HG02973 (cell line): ENCODE data around the gene LYRM1.
A peak's percentile ranks its signal among the peaks of the same experiment; 100 is the strongest.
"Not testable (repeated sequence)": the region's sequence is repeated elsewhere in the genome, so short reads cannot be mapped to it uniquely, and the experiment has no call there.

Source experiments
- ATAC-seq: cut with Tn5 transposase; IDR thresholded peaks from one replicate; pipeline ENCODE4 v1.9.1; 2021; ENCODE audit warnings: moderate library complexity; ENCODE audit not compliant: unreplicated experiment

The LYRM1 gene, protein sequence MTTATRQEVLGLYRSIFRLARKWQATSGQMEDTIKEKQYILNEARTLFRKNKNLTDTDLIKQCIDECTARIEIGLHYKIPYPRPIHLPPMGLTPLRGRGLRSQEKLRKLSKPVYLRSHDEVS

DNA sequence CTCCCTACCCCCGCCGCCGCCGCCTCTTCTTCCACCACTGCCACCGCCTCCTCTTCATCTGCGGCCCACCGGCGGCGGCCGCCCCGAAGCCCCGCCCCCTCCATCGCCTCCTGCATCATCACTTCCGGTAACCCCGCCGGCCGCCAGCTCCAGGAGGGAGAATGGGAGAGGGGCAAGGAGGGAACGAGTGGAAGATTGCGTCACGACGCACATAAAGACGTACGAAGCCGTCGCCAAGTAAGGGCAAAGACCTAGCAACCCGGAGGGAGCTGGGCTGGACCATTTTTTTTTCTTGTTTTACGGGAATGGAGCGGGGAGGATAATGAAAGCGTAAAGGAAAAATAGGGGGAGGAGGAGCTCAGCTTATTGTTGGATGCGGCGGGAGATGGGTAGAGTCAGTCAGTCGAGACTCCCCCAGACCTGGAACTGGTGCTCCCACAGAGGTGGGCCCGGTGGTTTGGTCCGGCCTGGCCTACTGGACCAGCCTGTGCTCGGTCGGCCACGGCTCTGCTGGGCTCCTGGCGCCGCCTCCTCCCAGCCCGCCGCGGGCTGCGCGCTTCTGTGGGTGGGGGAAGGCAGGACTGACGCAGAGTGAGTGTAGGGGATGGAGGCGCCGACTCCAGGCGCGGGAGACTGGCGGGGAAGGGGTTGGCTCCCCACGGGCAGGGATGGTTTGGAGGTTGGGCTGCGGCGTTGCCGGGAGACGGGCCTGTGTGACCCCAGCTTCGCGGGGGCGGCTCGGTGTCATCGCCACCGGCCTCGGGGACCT is at the start of gene LYRM1, which contains the start of gene DCUN1D3:
Gene LYRM1 (plus strand): TSS at position 473 of the 769 bp plus-strand sequence. CDS start 14,785 bp downstream, outside the sequence.
Gene DCUN1D3 (minus strand): TSS at position 60 of the 769 bp plus-strand sequence. CDS start 37,820 bp downstream, outside the sequence.
- peak; percentile 62 for ATAC-seq

DNA sequence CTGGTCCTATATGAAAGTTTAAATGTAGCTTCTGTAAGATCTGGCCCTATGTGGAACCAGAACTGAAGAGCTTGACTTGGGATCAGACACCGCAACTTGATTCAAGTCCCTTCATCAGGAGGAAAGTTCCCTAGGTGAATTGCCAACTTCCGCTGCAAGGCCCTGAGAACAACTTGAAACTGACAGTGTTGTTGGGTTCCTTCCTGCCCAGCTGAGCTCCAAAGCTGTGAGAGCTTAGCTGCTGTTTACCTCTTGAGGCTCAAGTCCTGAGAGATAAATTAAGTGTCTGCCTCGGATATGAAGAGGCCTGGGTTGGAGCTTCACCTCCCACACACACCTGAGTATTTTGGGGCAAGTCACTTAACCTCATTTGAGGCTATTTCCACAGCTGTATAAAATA is 49.6 kb upstream of the LYRM1 start:
- ATAC-seq, result no peak

DNA sequence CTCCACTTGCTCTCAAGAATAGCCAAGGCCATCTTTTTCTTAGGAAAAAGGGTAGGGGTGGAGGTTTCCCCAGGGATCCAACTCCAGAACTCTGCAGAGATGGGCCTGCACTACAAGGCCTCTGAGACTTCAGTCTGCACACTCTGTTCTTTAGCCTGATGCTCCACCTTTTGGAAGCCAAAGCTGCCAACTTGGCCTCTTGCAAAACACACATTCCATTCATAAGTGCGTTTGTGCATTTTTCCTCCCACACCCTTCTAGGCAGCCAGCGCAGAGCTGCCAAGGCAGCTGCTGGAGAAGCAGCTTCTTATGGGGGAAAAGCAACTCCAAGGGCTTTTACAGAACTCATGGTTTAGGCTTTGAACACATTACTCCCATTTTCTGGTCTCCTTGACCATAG is 49.0 kb upstream of the LYRM1 start:
- no peak for ATAC-seq

DNA sequence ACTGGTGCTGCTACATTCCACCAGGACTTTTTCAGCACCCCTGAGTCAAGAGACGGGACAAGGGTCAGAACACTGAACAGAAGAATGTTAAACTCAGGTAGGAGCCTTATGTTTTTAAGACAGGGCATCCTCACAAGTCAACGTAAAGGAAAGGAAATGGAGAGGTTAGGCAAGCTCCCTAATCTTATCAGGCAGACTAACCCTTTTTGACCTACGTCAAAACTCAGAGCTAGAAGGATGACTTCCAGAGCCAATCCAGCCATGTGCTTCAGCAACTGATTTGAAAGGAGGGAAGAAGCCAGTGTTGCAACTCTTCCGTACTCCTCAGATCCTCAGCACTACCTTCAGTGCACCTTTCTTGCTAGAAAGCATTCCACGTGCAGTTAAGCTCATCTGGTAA is 47.4 kb upstream of the LYRM1 start:
- no peak for ATAC-seq

DNA sequence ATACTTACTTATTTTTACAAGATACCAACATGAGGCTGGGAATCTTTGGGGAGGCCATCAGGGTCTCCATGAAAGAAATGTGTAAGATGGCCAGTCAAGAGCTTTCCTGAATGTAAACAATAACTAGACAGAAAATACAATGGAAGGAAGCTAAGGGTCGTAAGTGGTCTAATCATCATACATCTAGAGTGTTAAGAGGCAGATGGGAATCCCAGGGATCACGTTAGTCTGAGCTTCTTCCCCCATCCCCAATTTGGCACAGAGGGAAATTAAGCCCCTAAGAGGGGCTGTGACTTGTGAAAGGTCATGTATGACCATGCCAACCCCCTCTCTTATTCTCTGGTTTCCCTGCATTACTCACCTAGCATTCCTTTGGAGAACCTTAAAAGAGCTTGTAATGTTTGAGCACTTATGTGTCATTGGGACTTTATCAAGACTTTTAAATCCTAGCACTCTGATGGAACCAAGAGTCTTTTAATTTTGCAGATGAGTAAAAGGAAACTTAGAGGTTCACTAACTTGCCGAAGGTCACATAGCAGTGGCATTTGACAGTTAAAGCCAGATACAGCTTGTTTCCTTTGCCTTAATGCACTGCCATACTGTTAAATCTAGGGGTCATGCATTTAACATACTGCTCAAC is 46.5 kb upstream of the LYRM1 start:
- ATAC-seq, result no peak

DNA sequence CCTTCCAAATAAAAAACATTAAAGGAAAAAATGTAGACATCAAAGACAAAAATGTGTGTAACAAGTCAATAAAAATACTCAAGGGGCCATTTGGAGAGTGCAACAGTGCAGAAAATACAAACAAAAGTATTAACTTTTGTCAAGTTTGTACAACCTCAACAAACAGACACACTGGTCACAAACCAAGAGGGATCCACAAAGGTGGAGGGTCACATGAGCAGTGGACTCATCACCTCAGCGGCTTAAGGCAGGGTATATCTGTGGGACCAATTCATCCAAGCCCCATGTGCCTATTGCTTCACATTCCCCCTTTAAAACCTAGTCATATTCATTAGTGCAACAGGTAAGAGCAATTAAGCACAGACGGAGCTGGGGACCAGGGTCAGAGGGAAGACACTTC is 45.6 kb upstream of the LYRM1 start:
- ATAC-seq, result no peak

DNA sequence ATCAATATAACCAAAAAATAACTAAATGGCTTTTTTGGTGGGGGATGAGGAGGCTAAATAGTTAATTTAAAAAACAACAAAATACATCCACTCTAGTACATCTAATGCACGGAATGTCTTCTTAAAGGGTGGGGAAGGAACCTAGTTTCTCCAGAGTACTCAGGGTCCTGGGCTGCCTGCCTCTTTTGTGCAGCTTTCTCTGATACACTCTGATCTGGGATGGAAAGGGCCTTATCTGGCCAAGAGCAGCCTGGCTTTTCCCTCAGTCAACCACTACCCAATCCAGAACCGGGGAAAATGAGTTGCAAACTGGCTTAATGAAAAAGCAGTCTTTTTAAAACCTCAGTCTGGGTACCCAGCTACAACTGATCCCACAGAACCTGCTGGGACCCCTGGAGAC is 43.3 kb upstream of the LYRM1 start:
- no peak for ATAC-seq

DNA sequence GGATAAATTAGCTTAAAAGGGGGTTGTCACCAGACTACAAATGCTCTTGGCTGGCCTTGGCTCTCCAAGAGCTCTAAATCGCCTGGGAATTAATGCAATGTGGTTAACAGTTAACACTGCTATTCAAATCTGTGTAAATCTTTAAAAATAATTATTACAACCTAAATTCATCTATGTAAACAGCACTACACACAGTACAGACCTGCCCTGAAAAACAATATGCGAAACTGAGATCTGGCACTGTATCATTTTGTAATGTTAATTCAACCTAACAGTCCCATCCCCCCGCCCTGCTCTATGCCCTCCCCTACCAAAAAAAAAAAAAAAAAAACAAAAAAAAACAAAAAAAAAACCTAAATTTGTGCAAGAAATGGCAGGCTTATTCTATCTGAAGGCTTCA is 41.3 kb upstream of the LYRM1 start:
- ATAC-seq, result no peak

DNA sequence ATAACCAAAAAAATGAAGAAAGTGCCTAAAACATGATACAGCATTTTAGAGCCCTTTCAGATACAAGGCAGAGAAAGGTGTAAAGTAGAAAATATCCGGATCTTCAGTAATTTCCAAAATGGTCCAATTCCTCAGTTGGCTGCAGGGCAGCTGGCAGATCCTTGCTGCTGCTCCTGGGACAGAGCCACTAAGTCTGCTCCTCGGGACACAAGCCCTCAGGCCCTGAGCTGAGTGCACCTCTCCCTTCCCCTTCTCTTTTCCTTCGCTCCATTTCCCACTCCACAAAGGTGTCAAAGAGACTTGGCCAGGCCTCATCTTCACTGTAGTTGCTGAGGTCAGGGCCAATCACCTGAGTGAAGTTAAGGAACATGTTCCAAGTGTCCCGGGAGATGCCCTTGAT is 40.9 kb upstream of the LYRM1 start:
- ATAC-seq, result no peak

DNA sequence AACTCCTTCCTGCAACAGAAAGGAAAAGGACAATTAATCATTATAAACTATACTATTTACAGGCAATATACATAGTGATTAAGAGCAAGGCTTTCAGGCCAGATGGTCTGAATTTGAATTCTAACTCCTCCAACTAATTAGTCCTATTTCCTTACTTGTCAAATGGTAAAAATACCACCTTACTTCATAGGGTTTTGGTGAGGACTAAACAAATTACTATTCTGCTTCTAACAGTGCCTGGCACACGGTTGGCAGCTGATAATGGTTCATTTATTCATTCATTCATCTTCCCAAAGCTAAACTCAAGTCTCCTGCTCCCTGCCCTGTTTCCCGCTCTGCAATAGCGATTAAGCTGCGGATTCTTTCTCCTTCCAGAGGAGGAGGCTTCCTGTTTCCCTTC is 40.2 kb upstream of the LYRM1 start:
- ATAC-seq, result no peak

DNA sequence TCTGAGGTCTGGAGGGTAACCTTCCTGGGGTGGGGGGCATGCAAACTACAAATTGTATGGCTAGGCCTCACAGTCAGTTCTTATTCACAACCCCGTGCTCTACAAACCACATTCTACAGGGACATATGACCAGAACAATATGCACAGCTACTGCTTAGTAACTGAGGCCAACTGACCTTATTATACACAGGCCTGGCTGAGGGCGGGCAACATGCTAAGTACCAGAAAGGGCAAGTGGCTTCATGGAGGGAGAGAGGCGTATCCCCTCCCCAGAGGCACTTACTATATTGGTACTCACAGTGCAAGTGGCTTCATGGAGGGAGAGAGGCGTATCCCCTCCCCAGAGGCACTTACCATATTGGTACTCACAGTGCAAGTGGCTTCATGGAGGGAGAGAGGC is 39.6 kb upstream of the LYRM1 start:
- not testable (repeated sequence) for ATAC-seq

DNA sequence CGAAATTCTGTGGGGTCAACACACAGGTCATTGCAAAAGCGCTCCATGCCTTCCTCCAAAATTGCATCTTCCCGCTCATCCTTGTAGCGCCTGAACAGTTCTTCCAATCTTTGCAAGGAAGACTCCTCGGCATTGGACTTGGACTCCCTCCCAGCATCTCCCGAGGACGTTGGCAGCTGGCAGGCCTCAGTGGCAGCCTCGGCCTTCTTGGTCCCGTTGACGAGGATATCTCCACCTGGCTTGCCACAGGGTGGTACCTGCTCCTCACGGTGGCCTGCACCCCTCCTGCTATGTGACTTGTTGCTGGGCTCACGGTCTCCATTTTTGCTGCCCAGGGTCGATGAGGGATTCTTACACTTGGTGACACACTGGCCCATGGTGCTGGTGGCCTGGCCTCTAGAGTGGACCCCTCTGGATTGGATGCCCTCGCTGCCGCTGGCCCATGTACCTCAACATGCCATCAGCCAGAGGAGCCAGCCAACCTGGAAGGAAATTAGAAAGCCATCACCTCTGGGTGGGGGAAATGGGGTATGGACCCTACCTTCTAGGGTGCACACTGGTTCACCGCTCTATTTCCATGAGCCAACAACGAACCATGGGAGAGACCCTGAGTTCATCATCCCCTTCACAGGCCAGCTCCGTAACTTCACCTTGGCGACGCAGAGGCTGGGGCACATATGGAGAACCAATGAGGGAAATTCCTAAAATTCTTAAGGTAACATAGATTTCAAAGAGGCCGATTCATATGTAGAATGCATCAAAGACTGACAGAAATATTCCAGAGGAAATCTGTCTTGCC is 38.2 kb upstream of the LYRM1 start:
- no peak for ATAC-seq

DNA sequence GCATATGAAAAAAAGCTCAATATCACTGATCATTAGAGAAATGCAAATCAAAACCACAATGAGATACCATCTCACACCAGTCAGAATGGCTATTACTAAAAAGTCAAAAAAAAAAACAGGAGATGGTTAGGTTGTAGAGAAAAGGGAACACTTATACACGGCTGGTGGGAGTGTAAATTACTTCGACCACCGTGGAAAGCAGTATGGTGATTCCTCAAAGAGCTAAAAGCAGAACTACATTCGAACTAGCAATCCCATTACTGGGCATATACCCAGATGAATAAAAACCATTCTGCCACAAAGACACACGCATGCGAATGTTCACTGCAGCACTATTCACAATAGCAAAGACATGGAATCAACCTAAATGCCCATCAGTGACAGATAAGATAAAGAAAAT is 36.2 kb upstream of the LYRM1 start:
- not testable (repeated sequence) for ATAC-seq

DNA sequence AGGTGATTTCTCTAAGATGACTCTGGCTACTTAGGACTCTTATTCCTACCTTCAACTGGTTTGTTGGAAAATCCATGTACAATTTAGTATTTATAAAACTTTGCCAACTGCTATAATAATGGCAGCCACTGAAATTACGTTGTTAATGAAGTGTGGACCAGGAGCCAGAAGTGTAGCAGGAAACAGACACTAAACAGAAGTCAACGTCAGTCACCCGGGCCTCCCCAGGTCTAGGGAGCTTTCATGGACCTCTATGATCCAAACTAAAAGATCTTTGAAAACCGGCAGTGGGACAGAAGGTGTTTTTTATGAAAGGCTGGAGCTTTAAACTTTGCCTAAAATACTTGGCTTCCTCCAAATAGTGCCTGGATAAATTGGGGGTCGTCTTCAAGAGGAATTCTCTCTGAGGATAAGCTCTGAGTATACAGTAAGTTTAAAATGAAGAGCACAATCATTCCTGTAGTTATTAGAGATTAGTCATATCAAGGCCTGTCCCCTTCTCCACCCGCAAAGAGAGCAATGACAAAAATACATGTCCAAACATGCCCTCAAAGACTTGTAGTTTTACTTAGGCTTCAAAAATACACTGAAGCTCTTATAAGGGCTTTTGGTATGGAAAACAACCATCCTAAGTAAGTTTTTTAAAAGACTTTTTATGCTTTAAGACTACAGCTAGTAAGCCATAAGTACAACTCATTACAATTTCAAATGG is 35.0 kb upstream of the LYRM1 start:
- peak; percentile 60 for ATAC-seq

DNA sequence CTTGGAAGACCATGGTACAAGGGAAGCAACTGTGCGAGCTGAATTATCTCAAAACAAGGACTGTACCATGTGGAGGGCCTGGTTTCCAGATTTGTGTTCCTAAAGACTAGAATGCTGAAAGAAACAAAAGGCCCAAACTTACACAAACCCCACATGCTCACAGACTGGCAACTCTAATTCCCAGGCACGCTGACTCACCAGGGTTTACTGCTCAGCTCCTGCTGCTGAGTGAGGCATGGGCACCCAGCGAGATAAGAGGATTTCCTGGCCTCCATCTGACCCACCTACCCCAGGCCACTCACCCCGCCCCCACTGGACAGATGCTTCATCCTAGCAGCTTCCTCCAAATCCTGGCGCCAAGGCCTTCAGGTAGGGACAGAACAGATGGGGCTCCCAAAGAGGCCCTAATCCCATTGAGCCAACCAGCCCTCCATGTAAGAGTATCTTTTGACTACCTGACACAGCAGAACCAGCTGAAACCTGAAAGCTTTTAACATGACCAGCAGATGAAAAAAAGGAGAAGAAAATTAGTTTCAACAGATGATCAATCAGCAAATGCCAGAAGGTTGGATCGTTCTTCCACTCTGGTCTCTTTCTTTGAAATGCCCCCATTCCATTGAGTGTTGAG is 34.3 kb upstream of the LYRM1 start:
- no peak for ATAC-seq

DNA sequence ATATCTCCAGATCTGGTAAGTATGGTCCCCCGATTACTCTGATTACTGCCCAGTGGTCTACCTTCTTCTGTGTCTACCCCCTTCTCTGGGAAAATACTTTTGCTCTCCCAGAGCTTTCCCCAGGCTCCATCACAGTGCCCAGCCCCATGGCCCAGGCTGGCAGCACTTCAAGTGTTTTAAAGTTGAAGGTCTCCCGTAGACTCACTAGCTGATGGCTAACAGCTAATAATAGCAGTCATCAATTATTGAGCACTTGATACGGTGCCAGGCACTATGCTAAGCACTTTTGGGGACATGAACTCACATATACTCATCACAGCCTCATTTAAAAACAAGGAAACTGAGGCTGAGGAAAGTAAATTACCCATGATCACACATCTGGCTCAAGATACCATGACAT is 33.8 kb upstream of the LYRM1 start:
- no peak for ATAC-seq

DNA sequence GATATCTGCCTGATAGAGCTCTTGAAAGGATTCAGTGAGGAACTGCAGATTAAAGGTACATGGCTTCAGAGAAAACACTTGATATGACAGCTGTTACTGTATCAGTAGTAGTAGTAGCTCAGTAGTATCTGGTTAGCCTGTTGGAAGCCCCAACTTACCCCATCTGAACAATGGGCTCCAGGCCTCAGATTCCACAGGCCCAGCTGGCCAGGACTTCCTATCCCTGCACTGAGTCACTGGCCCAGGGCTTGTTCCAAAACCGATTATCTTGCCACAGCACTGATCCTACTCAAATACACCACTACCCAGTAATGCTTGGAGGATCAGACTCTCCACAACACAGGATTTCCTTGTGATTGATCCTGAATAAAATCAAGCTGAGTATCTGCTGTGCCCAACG is 33.0 kb upstream of the LYRM1 start:
- ATAC-seq, result no peak

DNA sequence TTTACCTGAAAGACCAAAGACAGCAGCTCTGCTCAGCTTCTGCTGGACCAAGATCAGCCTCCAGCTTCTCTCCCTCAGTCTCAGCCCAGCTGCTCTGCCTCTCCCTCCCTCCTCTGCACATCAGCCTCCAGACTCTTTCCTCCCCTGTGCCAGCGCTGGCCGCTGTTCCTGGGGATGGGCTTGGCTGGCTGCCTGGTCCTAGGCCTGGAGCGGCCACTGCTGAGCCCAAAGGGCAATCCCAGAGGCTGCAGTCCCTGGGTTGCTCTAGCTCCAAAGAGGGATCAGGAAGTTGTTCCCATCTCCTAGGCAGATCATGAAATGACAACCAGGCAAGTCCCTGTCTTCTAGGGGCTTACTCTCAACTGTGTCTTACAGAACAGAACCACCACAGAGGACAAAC is 31.7 kb upstream of the LYRM1 start:
- ATAC-seq, result no peak

DNA sequence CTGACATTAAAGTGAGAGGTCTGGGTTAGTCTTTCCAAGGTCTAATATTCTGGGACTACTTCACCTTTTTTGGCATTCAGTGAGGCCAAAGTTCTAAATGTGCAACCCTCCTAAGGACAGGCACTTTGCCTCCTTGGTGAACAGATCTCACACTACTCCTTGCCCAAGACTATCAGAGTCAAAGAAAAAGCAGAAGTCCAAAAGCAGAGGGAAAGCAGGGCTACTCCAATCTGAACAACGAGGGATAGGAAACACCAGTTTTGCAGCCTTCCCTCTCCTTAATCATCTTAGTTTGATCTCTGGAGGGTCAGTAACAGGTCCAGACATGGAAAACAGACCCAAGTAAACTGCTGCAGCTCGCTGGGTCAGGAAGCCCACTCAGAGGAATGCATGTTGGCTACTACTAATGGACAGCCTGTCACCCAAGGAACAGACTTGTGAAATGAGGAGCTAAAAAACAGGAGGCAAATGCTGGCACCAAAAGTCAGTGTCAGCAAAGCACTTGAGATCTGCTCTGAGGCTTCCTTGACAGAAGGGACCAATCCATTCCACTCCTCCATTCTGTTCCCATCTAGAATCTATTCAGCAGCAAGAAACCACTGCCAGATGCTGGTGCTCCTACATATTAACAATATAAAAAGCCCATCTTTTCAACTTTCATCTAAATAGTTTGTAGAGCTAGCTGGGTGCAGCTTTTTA is 30.3 kb upstream of the LYRM1 start:
- no peak for ATAC-seq

DNA sequence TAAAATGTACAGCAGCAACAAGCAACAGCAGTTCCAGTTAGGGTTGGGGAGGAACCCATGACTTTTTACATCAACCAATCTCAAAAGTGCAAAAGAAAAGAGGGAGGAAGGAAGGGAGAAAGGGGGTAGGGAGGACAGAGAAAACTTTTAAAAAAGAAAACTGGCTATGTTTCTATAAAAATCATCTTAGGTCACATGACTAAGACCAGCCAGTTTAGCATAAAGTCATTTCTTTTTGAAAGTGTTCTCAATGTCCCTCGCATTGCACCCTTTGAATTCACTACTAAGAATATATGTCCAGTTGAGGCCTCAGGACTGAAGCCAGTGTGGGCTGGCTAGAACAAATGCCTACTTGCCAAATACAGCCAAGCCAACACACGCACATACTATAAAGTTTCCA is 29.3 kb upstream of the LYRM1 start:
- ATAC-seq, result no peak
